Spleen (tissue), 7 donors: Measurements from ENCODE around the gene FAM47A.

ENCODE experiments used
- CTCF ChIP-seq, 11 experiments: fragments of 200-600 bp in 7 of 11; fragments of 450-650 bp in 4 of 11; sonication (generic) in 4 of 11; IDR thresholded peaks in 8 of 11; conservative IDR thresholded peaks in 3 of 11; 1 replicate in 7 of 11; 2 replicates in 4 of 11; pipeline versions ENCODE4 v1.4.0 to v1.8.0; 2016 to 2021; ENCODE audit warnings: antibody characterized with exemption in 11 of 11, inconsistent platforms in 4 of 11, mild to moderate bottlenecking in 1 of 11
- POLR2A ChIP-seq, 3 donors: fragments of 450-650 bp; IDR thresholded peaks; one replicate each; pipeline ENCODE4 v1.5.1; 2017; ENCODE audit warnings: antibody characterized with exemption in 3 of 3, mild to moderate bottlenecking in 1 of 3
- donor health status: DM: no; HTN: no; CAD: no; lungs with moderate emphysema.
- donor health status: DM: no; HTN: no; CAD: no.
- donor health status: DM: no; HTN: no; CAD: no.

- TF ChIP-seq CTCF (IDR thresholded peaks at IDR 0.05 in 8 of 11, conservative IDR thresholded peaks at IDR 0.05 in 3 of 11) (no peak), POLR2A (IDR thresholded peaks at IDR 0.05) (no peak)
These were observed 19.7 kb downstream of the FAM47A start for GRCh38 chrX:34112459-34112858.
